GM12891 (cell line): ENCODE data around the gene CARM1.
"Not testable (repeated sequence)": the region's sequence is repeated elsewhere in the genome, so short reads cannot be mapped to it uniquely, and the experiment has no call there.

Source experiments
- DNase-seq: peaks from one replicate; pipeline ENCODE4 v3.0.0; 2011; ENCODE audit warnings: low spot score; ENCODE audit not compliant: insufficient read length
- FAIRE-seq: peaks from 2 replicates; lab custom pipeline; 2011; peaks lifted over from hg19 to GRCh38; lab: Jason Lieb, UNC
- PAX5 ChIP-seq: IDR thresholded peaks from 2 replicates; pipeline ENCODE4 v1.6.1; 2011; ENCODE audit warnings: low read length, moderate library complexity, mild to moderate bottlenecking; ENCODE audit not compliant: insufficient read depth, severe bottlenecking
- POLR2A ChIP-seq: IDR thresholded peaks from 2 replicates; pipeline ENCODE4 v1.6.1; 2011; ENCODE audit warnings: low read depth, low read length, control low read depth
- POLR2AphosphoS5 ChIP-seq: IDR thresholded peaks from 2 replicates; pipeline ENCODE4 v1.6.1; 2011; ENCODE audit warnings: low read depth, low read length, control low read depth
- POU2F2 ChIP-seq: IDR thresholded peaks from 2 replicates; pipeline ENCODE4 v1.6.1; 2011; ENCODE audit warnings: low read depth, mild to moderate bottlenecking, control low read depth, low read length, moderate library complexity
- SPI1 ChIP-seq: IDR thresholded peaks from 2 replicates; pipeline ENCODE4 v1.6.1; 2011; ENCODE audit warnings: low read depth, low read length, control low read depth
- TAF1 ChIP-seq: IDR thresholded peaks from 2 replicates; pipeline ENCODE4 v1.6.1; 2011; ENCODE audit warnings: low read depth, low read length, control low read depth

CARM1 gene

GRCh38 chr19:10929402-10929794 lies 58.0 kb downstream of the CARM1 start:
- DNase-seq (no peak), FAIRE-seq (no peak)
- TF ChIP-seq POLR2AphosphoS5: no peak
- TF ChIP-seq TAF1: no peak
- no peak for TF ChIP-seq PAX5
- no peak for TF ChIP-seq SPI1
- no peak for TF ChIP-seq POU2F2
- TF ChIP-seq POLR2A: no peak

- TF ChIP-seq SPI1 (no peak), TAF1 (no peak), POU2F2 (no peak), POLR2A (no peak)
- FAIRE-seq: no peak
- DNase-seq: no peak
Measured at GRCh38 chr19:10935371-10936059, 64.2 kb downstream of the CARM1 start.

GRCh38 chr19:10936661-10937084 lies 65.3 kb downstream of the CARM1 start:
- no peak for DNase-seq
- peak; percentile 40 for FAIRE-seq
- TF ChIP-seq POU2F2 (no peak), POLR2A (no peak), POLR2AphosphoS5 (no peak), TAF1 (no peak), PAX5 (no peak), SPI1 (no peak)

- not testable (repeated sequence) for FAIRE-seq, DNase-seq
Measured at GRCh38 chr19:10941649-10942048, 70.3 kb downstream of the CARM1 start.

- FAIRE-seq, DNase-seq: not testable (repeated sequence)
Measured at GRCh38 chr19:10943412-10943811, 72.1 kb downstream of the CARM1 start.

- FAIRE-seq: no peak
- TF ChIP-seq PAX5 (no peak), POLR2A (no peak), POU2F2 (no peak), POLR2AphosphoS5 (no peak), TAF1 (no peak)
- no peak for DNase-seq
Measured at GRCh38 chr19:10945264-10945663, 73.9 kb downstream of the CARM1 start.

- TF ChIP-seq POU2F2 (no peak), PAX5 (no peak), TAF1 (no peak), POLR2AphosphoS5 (no peak), POLR2A (no peak), SPI1 (no peak)
- FAIRE-seq (no peak), DNase-seq (no peak)
Measured at GRCh38 chr19:10946958-10947657, 75.8 kb downstream of the CARM1 start.

- DNase-seq (no peak), FAIRE-seq (no peak)
- TF ChIP-seq POLR2A (no peak), POU2F2 (no peak), SPI1 (no peak), PAX5 (no peak), TAF1 (no peak), POLR2AphosphoS5 (no peak)
Measured at GRCh38 chr19:10952809-10953208, 81.5 kb downstream of the CARM1 start.

- not testable (repeated sequence) for FAIRE-seq, DNase-seq
Measured at GRCh38 chr19:10959277-10959968, 88.1 kb downstream of the CARM1 start.

GRCh38 chr19:10960314-10961072 lies 89.1 kb downstream of the CARM1 start, which contains the start of gene SMARCA4:
TSS of gene SMARCA4 (plus strand) at chr19:10961030. CDS start at chr19:10984152, 23,122 bp downstream.
- FAIRE-seq (peak; percentile 100), DNase-seq (peak; percentile 96)
- TF ChIP-seq TAF1: peak; percentile 44; the same call in 1 of the 2 replicates
- no peak for TF ChIP-seq PAX5
- TF ChIP-seq POU2F2: peak; percentile 59
- TF ChIP-seq SPI1: 0 out of 2 replicates have a peak, but pooled peaks have one; percentile 33
- peak; percentile 79; the same call in 1 of the 2 replicates for TF ChIP-seq POLR2A
- TF ChIP-seq POLR2AphosphoS5: peak; percentile 87
